ENCODE results near the gene LSM12.
A peak's percentile ranks its signal among the peaks of the same experiment; 100 is the strongest.

Gene LSM12

GRCh38 chr17:44088254-44088653, 21.8 kb upstream of the LSM12 start:
- no peak overlapping the region for H3K27ac ChIP-seq (ENCODE audit: extremely low read depth, low read depth, low read length)
- H3K9me3 ChIP-seq (ENCODE audit: control insufficient read depth, insufficient read depth, low read depth, low read length) = no peaks in the 10 kb centered on the region
- peaks cover 0 to 53% of the 10 kb centered on the region in 2 experiments; a peak in 2 of 3 replicates for H3K36me3 ChIP-seq (ENCODE audit: control insufficient read depth in 2 of 2, insufficient read depth in 1 of 2, low read length in 2 of 2)
- ChIA-PET POLR2A (interaction anchor here (1.4 to 2.4 kb wide), 3 partner anchors 22 to 80 kb away, joined by 4 to 7 read pairs (median 5); partner anchors contain the start of gene LSM12), CTCF (interaction anchor here (0.8 to 8.1 kb wide), 6 partner anchors 16 to 80 kb away, joined by 3 to 98 read pairs (median 8); partner anchors contain the start of gene HDAC5)
- H3K4me1 ChIP-seq (ENCODE audit: control insufficient read depth, insufficient read depth, low read length) = peaks cover 10% of the 10 kb centered on the region
- TF ChIP-seq ZBTB17 (tag by site-specific recombination; IDR thresholded peaks at IDR 0.05) = no peak
- TF ChIP-seq ZNF426 (tag by site-specific recombination; IDR thresholded peaks at IDR 0.05) = no peak
- no peak for TF ChIP-seq IKZF3 (tag by site-specific recombination; IDR thresholded peaks at IDR 0.05)
- no peak for TF ChIP-seq ZNF223 (tag by site-specific recombination; IDR thresholded peaks at IDR 0.05)
- 0 out of 2 replicates have a peak, but pooled peaks have one; percentile 13 for TF ChIP-seq HIC1 (tag by site-specific recombination; IDR thresholded peaks at IDR 0.05)
- TF ChIP-seq BCL11A (tag by site-specific recombination; IDR thresholded peaks at IDR 0.05; ENCODE audit: low read depth) = no peak
- TF ChIP-seq ZNF16 (tag by site-specific recombination; IDR thresholded peaks at IDR 0.05; ENCODE audit: low read depth) = no peak
- no peak for TF ChIP-seq ZBTB6 (tag by site-specific recombination; IDR thresholded peaks at IDR 0.05)
- H3K4me3 ChIP-seq (ENCODE audit: low read depth, low read length) = no peak overlapping the region

GRCh38 chr17:44087319-44087718, 20.8 kb upstream of the LSM12 start:
- H3K27ac ChIP-seq (ENCODE audit: extremely low read depth, low read depth, low read length) = peak overlapping the region; percentile 25; the same call in 1 of the 2 replicates
- ChIA-PET CTCF (interaction anchor here (0.7 to 8.1 kb wide), 9 partner anchors 15 to 1174 kb away, joined by 3 to 98 read pairs (median 5); partner anchors contain the start of gene HDAC5), POLR2A (interaction anchor here (0.7 to 2.4 kb wide), 13 partner anchors 8 to 237 kb away, joined by 3 to 13 read pairs (median 4); partner anchors contain the start of genes G6PC3, HDAC5, LSM12 and SLC25A39)
- H3K36me3 ChIP-seq (ENCODE audit: control insufficient read depth in 2 of 2, insufficient read depth in 1 of 2, low read length in 2 of 2) = peaks cover 8 to 56% of the 10 kb centered on the region in 2 experiments; a peak in 2 of 3 replicates
- H3K9me3 ChIP-seq (ENCODE audit: control insufficient read depth, insufficient read depth, low read depth, low read length) = no peaks in the 10 kb centered on the region
- no peak overlapping the region for H3K4me3 ChIP-seq (ENCODE audit: low read depth, low read length)
- H3K4me1 ChIP-seq (ENCODE audit: control insufficient read depth, insufficient read depth, low read length) = peaks cover 10% of the 10 kb centered on the region
- TF ChIP-seq ZNF423 (tag by site-specific recombination; IDR thresholded peaks at IDR 0.05) = 0 out of 2 replicates have a peak, but pooled peaks have one; percentile 30
- no peak for TF ChIP-seq REST (tag by site-specific recombination; IDR thresholded peaks at IDR 0.05)
- TF ChIP-seq ZNF596 (tag by site-specific recombination; IDR thresholded peaks at IDR 0.05) = no peak
- TF ChIP-seq ZNF513 (tag by site-specific recombination; IDR thresholded peaks at IDR 0.05) = peak; percentile 82
- TF ChIP-seq REPIN1 (tag by site-specific recombination; IDR thresholded peaks at IDR 0.05; ENCODE audit: low read depth) = no peak
- no peak for TF ChIP-seq ZNF777 (tag by site-specific recombination; IDR thresholded peaks at IDR 0.05; ENCODE audit: borderline replicate concordance)
- no peak for TF ChIP-seq PRDM2 (tag by site-specific recombination; IDR thresholded peaks at IDR 0.05; ENCODE audit: borderline replicate concordance)
- TF ChIP-seq ZNF521 (tag by site-specific recombination; IDR thresholded peaks at IDR 0.05) = no peak
- TF ChIP-seq KLF9 (tag by site-specific recombination; IDR thresholded peaks at IDR 0.05; ENCODE audit: low read depth) = no peak
- TF ChIP-seq ZNF112 (tag by site-specific recombination; IDR thresholded peaks at IDR 0.05) = no peak
- no peak for TF ChIP-seq ZNF433 (tag by site-specific recombination; IDR thresholded peaks at IDR 0.05; ENCODE audit: low read depth)
- peak; percentile 57; the same call in 1 of the 2 replicates for TF ChIP-seq GLIS2 (tag by site-specific recombination; IDR thresholded peaks at IDR 0.05)

Data from HEK293 (cell line).